H1 (cell line): ENCODE data around the gene KDR. TPM values are rescaled to one million over a fixed set of nuclear protein-coding genes. Genes with fewer than 3 reads are reported as not detected.

ENCODE experiments used
- CTCF ChIA-PET: fragments of 300-600 bp; sonication (Branson Sonifier 250); formaldehyde crosslinking; loops from one replicate; lab custom pipeline; 2021; ENCODE audit not compliant: partially characterized antibody; lab: Charles Lee
- POLR2A ChIA-PET: fragments of 300-600 bp; sonication (Branson Sonifier 250); formaldehyde crosslinking; loops from one replicate; lab custom pipeline; 2021; ENCODE audit warnings: inconsistent platforms; ENCODE audit not compliant: partially characterized antibody; lab: Charles Lee
- DNase-seq, 2 experiments: peaks; one replicate each; pipeline versions ENCODE4 v3.0.0 to v3.0.0-alpha.2; 2010 to 2022; ENCODE audit warnings: low spot score in 2 of 2, low read depth in 1 of 2, mixed read lengths in 1 of 2
- FAIRE-seq: peaks from 2 replicates; lab custom pipeline; 2011; peaks lifted over from hg19 to GRCh38; lab: Jason Lieb, UNC
- H2AFZ ChIP-seq: 2 replicates; pipeline ENCODE4 v1.8.1; 2012; ENCODE audit warnings: low read length, inconsistent platforms
- H2AK5ac ChIP-seq: 2 replicates; pipeline ENCODE4 v1.6.1; 2013; ENCODE audit warnings: low read depth, low read length
- H2BK120ac ChIP-seq: replicated peaks from 2 replicates; pipeline ENCODE3; 2013; ENCODE audit warnings: low read depth, low read length, inconsistent platforms
- H2BK12ac ChIP-seq: 2 replicates; pipeline ENCODE4 v1.6.1; 2013; ENCODE audit warnings: low read depth, low read length
- H2BK15ac ChIP-seq: 2 replicates; pipeline ENCODE4 v1.6.1; 2013; ENCODE audit warnings: low read length
- H2BK20ac ChIP-seq: 2 replicates; pipeline ENCODE4 v1.6.1; 2013; ENCODE audit warnings: low read length
- H2BK5ac ChIP-seq: 2 replicates; pipeline ENCODE4 v1.6.1; 2013; ENCODE audit warnings: low read depth, low read length
- H3K14ac ChIP-seq: 2 replicates; pipeline ENCODE4 v1.6.1; 2013; ENCODE audit warnings: inconsistent platforms; ENCODE audit not compliant: insufficient read length
- H3K18ac ChIP-seq: 2 replicates; pipeline ENCODE4 v1.6.1; 2013; ENCODE audit warnings: low read length; ENCODE audit errors: extremely low read depth
- H3K23ac ChIP-seq: 2 replicates; pipeline ENCODE4 v1.6.1; 2013; ENCODE audit warnings: inconsistent platforms; ENCODE audit not compliant: insufficient read length
- H3K23me2 ChIP-seq: 2 replicates; pipeline ENCODE4 v1.6.1; 2013; ENCODE audit warnings: low read depth, low read length
- H3K27ac ChIP-seq: 2 replicates; pipeline ENCODE4 v1.6.1; 2011; ENCODE audit warnings: low read depth, low read length, inconsistent platforms
- H3K27me3 ChIP-seq, 4 experiments: replicated peaks in 1 of 4; 1 replicate in 1 of 4; 2 replicates in 3 of 4; pipeline versions ENCODE4 v1.6.1 to v1.8.1; 2011 to 2013; ENCODE audit warnings: low read length in 3 of 4, mild to moderate bottlenecking in 3 of 4, inconsistent platforms in 2 of 4, mixed read lengths in 2 of 4, moderate library complexity in 1 of 4; ENCODE audit not compliant: control insufficient read depth in 3 of 4, insufficient read depth in 3 of 4; ENCODE audit errors: extremely low read depth in 1 of 4
- H3K36me3 ChIP-seq, 4 experiments: 2 replicates each; pipeline versions ENCODE4 v1.6.1 to v1.8.1; 2011 to 2013; ENCODE audit warnings: mild to moderate bottlenecking in 4 of 4, low read length in 3 of 4, moderate library complexity in 2 of 4, control low read depth in 1 of 4, inconsistent platforms in 1 of 4; ENCODE audit not compliant: insufficient read depth in 4 of 4, control insufficient read depth in 2 of 4
- H3K4ac ChIP-seq: replicated peaks from 2 replicates; pipeline ENCODE3; 2013; ENCODE audit warnings: low read length, low read depth, mixed read lengths, inconsistent platforms; ENCODE audit not compliant: insufficient read length
- H3K4me1 ChIP-seq, 4 experiments: replicated peaks in 1 of 4; 1 replicate in 1 of 4; 2 replicates in 3 of 4; pipeline versions ENCODE4 v1.6.1 to v1.8.1; 2011 to 2013; ENCODE audit warnings: low read length in 3 of 4, inconsistent platforms in 2 of 4, mixed read lengths in 1 of 4; ENCODE audit not compliant: insufficient read depth in 4 of 4, control insufficient read depth in 3 of 4
- H3K4me2 ChIP-seq, 2 experiments: 2 replicates each; pipeline versions ENCODE4 v1.6.1 to v1.8.1; 2011 to 2013; ENCODE audit warnings: low read depth in 2 of 2, low read length in 2 of 2, control low read depth in 1 of 2, inconsistent platforms in 1 of 2, mild to moderate bottlenecking in 1 of 2; ENCODE audit not compliant: insufficient read depth in 1 of 2
- H3K4me3 ChIP-seq, 4 experiments: fragments of 200-600, 300-600 bp in 1 of 4; sonication (generic), shearing (Covaris generic), sonication (Bioruptor Twin) in 1 of 4; 2 replicates each; pipeline versions ENCODE4 v1.5.1 to v1.8.1; 2011 to 2016; ENCODE audit warnings: low read length in 4 of 4, low read depth in 3 of 4, control low read depth in 2 of 4, inconsistent platforms in 2 of 4, mild to moderate bottlenecking in 2 of 4, mixed read lengths in 1 of 4, moderate library complexity in 1 of 4; ENCODE audit not compliant: insufficient read depth in 2 of 4; ENCODE audit errors: extremely low read depth in 1 of 4
- H3K56ac ChIP-seq: replicated peaks from 2 replicates; pipeline ENCODE3; 2013; ENCODE audit warnings: low read depth, mild to moderate bottlenecking, mixed read lengths, low read length, inconsistent platforms; ENCODE audit not compliant: insufficient read length
- H3K79me1 ChIP-seq: 2 replicates; pipeline ENCODE4 v1.6.1; 2013; ENCODE audit warnings: low read depth, low read length, control low read depth
- H3K79me2 ChIP-seq, 2 experiments: 2 replicates each; pipeline versions ENCODE4 v1.6.1 to v1.8.1; 2012 to 2013; ENCODE audit warnings: low read length in 2 of 2, mild to moderate bottlenecking in 2 of 2, inconsistent platforms in 1 of 2; ENCODE audit not compliant: insufficient read depth in 2 of 2, control insufficient read depth in 1 of 2
- H3K9ac ChIP-seq, 4 experiments: replicated peaks in 1 of 4; 1 replicate in 1 of 4; 2 replicates in 3 of 4; pipeline versions ENCODE4 v1.6.1 to v1.8.1; 2011 to 2013; ENCODE audit warnings: low read depth in 3 of 4, low read length in 3 of 4, control low read depth in 2 of 4, mild to moderate bottlenecking in 2 of 4, moderate library complexity in 2 of 4, inconsistent platforms in 1 of 4; ENCODE audit errors: extremely low read depth in 1 of 4
- H3K9me3 ChIP-seq, 2 experiments: 2 replicates each; pipeline versions ENCODE4 v1.6.1 to v1.8.1; 2012 to 2013; ENCODE audit warnings: mild to moderate bottlenecking in 2 of 2, moderate library complexity in 2 of 2, control low read depth in 1 of 2, inconsistent platforms in 1 of 2, low read depth in 1 of 2, low read length in 1 of 2, mixed read lengths in 1 of 2; ENCODE audit not compliant: insufficient read depth in 2 of 2
- H4K20me1 ChIP-seq, 2 experiments: replicated peaks in 1 of 2; 2 replicates each; pipeline versions ENCODE3 to v1.8.1; 2011 to 2013; ENCODE audit warnings: inconsistent platforms in 2 of 2, low read length in 2 of 2, mild to moderate bottlenecking in 1 of 2; ENCODE audit not compliant: insufficient read depth in 2 of 2, control insufficient read depth in 1 of 2
- H4K5ac ChIP-seq: 2 replicates; pipeline ENCODE4 v1.6.1; 2013; ENCODE audit warnings: low read length, low read depth, mixed read lengths, inconsistent platforms; ENCODE audit not compliant: insufficient read length
- H4K8ac ChIP-seq: 2 replicates; pipeline ENCODE4 v1.8.0; 2013; ENCODE audit warnings: mild to moderate bottlenecking, moderate library complexity, low read length, inconsistent platforms; ENCODE audit not compliant: insufficient read depth; ENCODE audit errors: extremely low read depth
- H4K91ac ChIP-seq: replicated peaks from 2 replicates; pipeline ENCODE3; 2013; ENCODE audit warnings: low read length, mixed read lengths, inconsistent platforms; ENCODE audit not compliant: insufficient read length
- BACH1 ChIP-seq: IDR thresholded peaks from 2 replicates; pipeline ENCODE4 v1.6.1; 2012; ENCODE audit warnings: low read length, improper control_type of control experiment
- CEBPB ChIP-seq: IDR thresholded peaks from 2 replicates; pipeline ENCODE4 v1.6.1; 2012; ENCODE audit warnings: low read depth, low read length
- CHD1 ChIP-seq: IDR thresholded peaks from 2 replicates; pipeline ENCODE4 v1.6.1; 2012; ENCODE audit warnings: low read depth, low read length, improper control_type of control experiment
- FOSL1 ChIP-seq: IDR thresholded peaks from 2 replicates; pipeline ENCODE4 v1.6.1; 2011; ENCODE audit warnings: mild to moderate bottlenecking, low read depth, low read length, moderate library complexity; ENCODE audit not compliant: insufficient read depth
- GABPA ChIP-seq: IDR thresholded peaks from 2 replicates; pipeline ENCODE4 v1.6.1; 2011; ENCODE audit warnings: mild to moderate bottlenecking, low read length, moderate library complexity, borderline replicate concordance; ENCODE audit not compliant: insufficient read depth
- HDAC6 ChIP-seq: IDR thresholded peaks from one replicate; pipeline ENCODE4 v1.7.1; 2012; ENCODE audit warnings: low read depth, mild to moderate bottlenecking, inconsistent platforms, low read length, moderate library complexity
- NRF1 ChIP-seq: IDR thresholded peaks from 2 replicates; pipeline ENCODE4 v1.6.1; 2011; ENCODE audit warnings: mild to moderate bottlenecking, low read depth, low read length, improper control_type of control experiment
- PHF8 ChIP-seq: fragments of 200-600 bp; sonication (generic); conservative IDR thresholded peaks from 2 replicates; pipeline ENCODE4 v1.7.1; 2012; ENCODE audit warnings: low read depth, mild to moderate bottlenecking, inconsistent platforms, low read length, moderate library complexity
- POU5F1 ChIP-seq: IDR thresholded peaks from 2 replicates; pipeline ENCODE4 v1.6.1; 2011; ENCODE audit warnings: low read depth, mild to moderate bottlenecking, low read length, moderate library complexity
- SAP30 ChIP-seq: fragments of 300-600 bp; sonication (generic); IDR thresholded peaks from 2 replicates; pipeline ENCODE4 v1.7.1; 2012; ENCODE audit warnings: low read length, moderate library complexity, mild to moderate bottlenecking, inconsistent platforms; ENCODE audit not compliant: insufficient read depth, insufficient replicate concordance
- SRF ChIP-seq: IDR thresholded peaks from 2 replicates; pipeline ENCODE4 v1.6.1; 2011; ENCODE audit warnings: mild to moderate bottlenecking, low read depth, low read length, moderate library complexity
- TAF7 ChIP-seq: optimal IDR thresholded peaks from 2 replicates; pipeline ENCODE3; 2011; ENCODE audit warnings: low read depth, mild to moderate bottlenecking, inconsistent platforms, low read length, moderate library complexity, borderline replicate concordance
- WGBS, 2 experiments: shearing (Covaris generic) in 1 of 2; methylation state at CpG; one replicate each; pipeline versions ENCODE4 v1.1.6 to v1.1.7; 2013 to 2015; ENCODE audit warnings: low lambda C conversion rate in 2 of 2, mixed read lengths in 2 of 2, inconsistent platforms in 1 of 2, low coverage in 1 of 2, missing lambda C conversion rate in 1 of 2; ENCODE audit not compliant: insufficient replicate concordance in 2 of 2, insufficient coverage in 1 of 2, insufficient read length in 1 of 2; ENCODE audit errors: extremely low coverage in 1 of 2, missing lambda C conversion rate in 1 of 2; 5-methylcytosine and 5-hydroxymethylcytosine counted together
- polyA plus RNA-seq, 7 experiments: library from polyadenylated mRNA; depleted of rRNA in 3 of 7; stranded (reverse) in 5 of 7; unstranded in 2 of 7; fragments of >200 nt in 5 of 7; fragments of 200-250 nt in 2 of 7; gene quantifications; 1 replicate in 5 of 7; 2 replicates in 1 of 7; 4 replicates in 1 of 7; pipeline versions ENCODE4 v1.2.1 to v1.2.3, GENCODE V29; 2011 to 2013; ENCODE audit warnings: missing spikeins in 2 of 7, mixed read lengths in 2 of 7
- total RNA-seq: library from RNA; stranded (reverse); fragmentation: NEBNext Ultra II Directional; extraction: Animal tissue kit (Norgen Biotek cat#: 25700); gene quantifications from 2 replicates; pipeline ENCODE4 v1.2.1, GENCODE V29; 2021

Gene KDR
- total and polyA plus RNA-seq, 2 of the 8 experiments (the other 6 are each of a cell fraction or from before 2014, with no cell fraction given) = 69.3 to 106 TPM

DNA sequence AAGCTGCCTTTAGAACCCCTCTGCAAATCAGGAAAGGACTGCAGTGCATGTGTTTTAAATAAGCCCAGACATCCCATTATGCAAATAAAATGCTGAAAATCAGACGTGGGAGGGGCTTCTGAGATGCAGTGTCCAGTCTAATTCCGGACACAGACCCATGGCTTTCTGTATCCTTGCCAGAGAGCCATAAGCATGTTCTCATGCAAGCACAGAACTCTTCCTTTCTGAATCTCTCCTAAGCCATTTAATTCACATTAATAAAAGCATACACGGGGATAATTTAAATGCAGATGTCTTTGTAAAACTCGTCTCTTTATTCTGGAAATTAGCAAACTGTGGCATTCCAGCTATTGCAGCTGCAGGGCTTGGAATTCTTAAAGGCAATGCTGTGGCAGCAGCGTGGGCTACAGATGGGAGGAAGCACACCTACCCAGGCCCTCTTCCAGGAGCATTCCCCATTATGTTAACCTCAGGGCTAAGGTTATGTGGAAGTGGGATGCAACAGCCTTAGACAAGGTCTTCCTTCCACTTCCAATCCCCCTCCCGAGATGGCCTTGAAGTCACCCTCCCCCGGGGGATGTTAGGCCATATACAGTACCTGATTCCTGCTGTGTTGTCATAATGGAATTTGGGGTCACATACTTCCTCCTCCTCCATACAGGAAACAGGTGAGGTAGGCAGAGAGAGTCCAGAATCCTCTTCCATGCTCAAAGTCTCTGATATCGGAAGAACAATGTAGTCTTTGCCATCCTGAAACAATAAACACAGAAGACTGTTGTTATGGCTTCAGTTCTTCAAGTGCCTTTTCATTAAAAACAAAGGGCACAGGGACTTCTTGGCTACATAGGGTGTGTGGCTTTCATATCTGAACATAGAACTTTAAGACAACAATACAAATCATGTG, 38.1 kb downstream of the KDR start:
- H3K27me3 ChIP-seq = no peaks in the 10 kb centered on the region
- H3K4me3 ChIP-seq = no peak overlapping the region
- POLR2A ChIA-PET = interaction anchor here (2.1 kb wide), 1 partner anchor 13 kb away, joined by 9 read pairs; no protein-coding TSS in a partner anchor
- no peak overlapping the region for H4K5ac ChIP-seq
- no peak overlapping the region for H4K8ac ChIP-seq
- no peak overlapping the region for H4K91ac ChIP-seq
- no peak overlapping the region for H3K56ac ChIP-seq
- H4K20me1 ChIP-seq = peaks cover 0 to 2% of the 10 kb centered on the region in 2 experiments
- no peak overlapping the region for H3K18ac ChIP-seq
- H3K9me3 ChIP-seq = no peaks in the 10 kb centered on the region
- H2BK12ac ChIP-seq = no peak overlapping the region
- FAIRE-seq (no peak), DNase-seq (no peak)
- no peak overlapping the region for H3K4me2 ChIP-seq
- no peaks in the 10 kb centered on the region for H3K79me2 ChIP-seq
- no peak overlapping the region for H3K23ac ChIP-seq
- CTCF ChIA-PET = interaction anchor here (0.6 to 1.3 kb wide), 5 partner anchors 8 to 93 kb away, joined by 3 to 4 read pairs (median 3); no protein-coding TSS in a partner anchor
- H2BK20ac ChIP-seq = no peak overlapping the region
- H2BK120ac ChIP-seq = no peak overlapping the region
- H3K79me1 ChIP-seq = no peaks in the 10 kb centered on the region
- H2BK15ac ChIP-seq = no peak overlapping the region
- no peak overlapping the region for H2AK5ac ChIP-seq
- H2AFZ ChIP-seq = no peak overlapping the region
- H3K9ac ChIP-seq = no peak overlapping the region; a peak in 1 of 7 replicates
- WGBS, 2 experiments = 73% methylated on average over 8 of the region's 8 CpGs; no CpG with 5 or more reads in 1 of the 2 experiments
- H2BK5ac ChIP-seq = no peak overlapping the region
- peaks cover 0 to 3% (median 1%) of the 10 kb centered on the region in 4 experiments; a peak in 2 of 7 replicates for H3K4me1 ChIP-seq
- H3K23me2 ChIP-seq = no peaks in the 10 kb centered on the region
- H3K27ac ChIP-seq = no peak overlapping the region
- no peak overlapping the region for H3K14ac ChIP-seq
- H3K4ac ChIP-seq = no peak overlapping the region
- H3K36me3 ChIP-seq = peaks cover 33 to 98% (median 79%) of the 10 kb centered on the region in 4 experiments
- TF ChIP-seq NRF1 (no peak), CEBPB (no peak), BACH1 (no peak), PHF8 (no peak), SRF (no peak), TAF7 (no peak), HDAC6 (no peak), SAP30 (no peak), POU5F1 (no peak), GABPA (no peak), FOSL1 (no peak), CHD1 (no peak)
